ENCODE results near the gene AMY1B.
"Not testable (repeated sequence)": the region's sequence is repeated elsewhere in the genome, so short reads cannot be mapped to it uniquely, and the experiment has no call there.

Gene AMY1B

DNA sequence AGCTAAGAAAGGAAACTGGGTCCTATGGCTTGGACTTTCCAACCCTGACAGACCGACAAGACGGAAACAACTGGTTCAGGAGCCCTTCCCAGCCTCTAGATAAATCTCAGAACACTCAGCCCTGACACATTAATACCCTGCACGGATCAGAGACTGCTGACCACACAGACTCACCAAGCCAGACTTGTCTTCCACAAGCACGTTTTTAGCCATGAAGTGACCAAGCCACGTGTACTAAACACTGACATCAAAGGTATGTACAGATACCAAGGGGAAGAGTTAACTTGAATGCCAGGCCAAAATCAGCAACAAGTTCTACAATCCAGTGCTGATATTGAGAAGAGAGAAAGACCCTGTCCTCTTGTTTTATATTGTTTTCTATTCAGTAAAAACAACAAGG is at the start of gene AMY1B:
Gene AMY1B (minus strand): TSS at position 101 of the 400 bp plus-strand sequence. CDS start 571 bp downstream, outside the sequence.
- H3K27me3 ChIP-seq (ENCODE audit: low read depth, low read length); H4K20me1 ChIP-seq (ENCODE audit: insufficient read depth, low read length); H3K27ac ChIP-seq (ENCODE audit: low read length); H3K9ac ChIP-seq (ENCODE audit: low read length); H3K4me3 ChIP-seq (ENCODE audit: low read length); H2AFZ ChIP-seq (ENCODE audit: low read depth, low read length); H3K4me1 ChIP-seq (ENCODE audit: low read length); H3K4me2 ChIP-seq (ENCODE audit: low read length); H3K79me2 ChIP-seq (ENCODE audit: low read length); H3K36me3 ChIP-seq (replicated peaks; ENCODE audit: low read depth, low read length); H3K9me3 ChIP-seq (ENCODE audit: insufficient read depth, low read length): not testable (repeated sequence)

DNA sequence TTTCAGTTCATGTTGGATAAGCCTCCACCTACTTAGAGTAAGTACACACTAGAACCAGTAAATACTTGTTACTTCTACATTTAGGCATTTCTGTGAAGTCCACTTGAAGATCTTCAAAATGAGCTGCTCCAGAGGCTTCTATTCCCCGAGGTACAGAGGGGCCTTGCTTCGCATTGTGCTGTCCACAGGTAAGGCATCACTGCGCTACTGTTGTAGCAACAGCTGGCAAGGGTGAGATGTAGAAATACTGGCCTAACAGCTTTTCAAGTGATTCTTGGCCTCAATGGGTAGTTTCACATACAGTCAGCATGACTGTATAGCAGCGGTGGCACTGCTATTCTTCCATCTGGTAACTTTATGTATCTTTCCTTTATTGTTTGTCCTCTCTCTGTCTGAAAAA is 49.0 kb upstream of the AMY1B start:
- not testable (repeated sequence) for H3K36me3 ChIP-seq (replicated peaks; ENCODE audit: low read depth, low read length); H3K9ac ChIP-seq (ENCODE audit: low read length); H3K9me3 ChIP-seq (ENCODE audit: insufficient read depth, low read length); H3K27ac ChIP-seq (ENCODE audit: low read length); H3K4me1 ChIP-seq (ENCODE audit: low read length); H3K27me3 ChIP-seq (ENCODE audit: low read depth, low read length); H3K4me2 ChIP-seq (ENCODE audit: low read length); H4K20me1 ChIP-seq (ENCODE audit: insufficient read depth, low read length); H2AFZ ChIP-seq (ENCODE audit: low read depth, low read length); H3K79me2 ChIP-seq (ENCODE audit: low read length); H3K4me3 ChIP-seq (ENCODE audit: low read length)

DNA sequence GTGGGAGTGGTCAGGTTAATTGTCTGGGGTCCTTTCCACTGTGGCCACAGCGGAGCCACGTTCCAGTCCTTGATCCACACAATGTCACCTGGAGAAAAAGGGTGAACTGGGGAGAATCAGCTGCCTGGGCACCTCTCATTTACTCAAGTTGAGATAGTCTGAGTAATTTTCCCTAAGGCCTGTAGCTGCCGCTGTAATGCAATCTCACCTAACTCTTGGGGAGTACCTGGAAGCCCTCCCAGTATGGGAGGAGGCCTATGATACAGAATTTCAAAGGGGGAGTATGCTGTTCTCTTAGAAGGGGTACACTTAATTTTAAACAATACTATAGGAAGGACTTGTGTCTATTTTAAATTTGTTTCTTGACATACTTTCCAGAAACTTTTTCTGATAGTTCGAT is 48.4 kb upstream of the AMY1B start:
- H3K4me2 ChIP-seq (ENCODE audit: low read length); H3K79me2 ChIP-seq (ENCODE audit: low read length); H3K4me3 ChIP-seq (ENCODE audit: low read length); H3K9me3 ChIP-seq (ENCODE audit: insufficient read depth, low read length); H2AFZ ChIP-seq (ENCODE audit: low read depth, low read length); H3K4me1 ChIP-seq (ENCODE audit: low read length); H3K27me3 ChIP-seq (ENCODE audit: low read depth, low read length); H3K9ac ChIP-seq (ENCODE audit: low read length); H3K36me3 ChIP-seq (replicated peaks; ENCODE audit: low read depth, low read length); H3K27ac ChIP-seq (ENCODE audit: low read length); H4K20me1 ChIP-seq (ENCODE audit: insufficient read depth, low read length): not testable (repeated sequence)

DNA sequence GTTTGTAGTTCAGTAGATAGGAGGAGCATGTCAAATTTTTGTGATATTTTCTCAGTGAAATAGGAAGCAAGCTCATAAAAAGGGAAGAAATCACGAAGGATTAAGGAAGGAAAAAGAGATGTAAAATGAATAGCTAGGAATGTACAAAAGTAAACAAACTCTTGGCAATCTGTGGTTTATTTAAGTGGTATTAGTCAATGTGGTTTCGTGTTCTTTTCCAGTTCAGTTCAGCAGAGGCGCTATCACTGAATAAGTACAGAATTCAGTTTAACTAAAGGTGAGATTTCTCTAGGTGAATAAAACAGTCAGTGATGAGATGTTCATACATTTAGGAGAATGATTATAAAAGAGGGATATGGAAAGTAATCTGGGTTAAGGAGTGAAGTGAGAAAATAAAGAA is 42.0 kb upstream of the AMY1B start:
- not testable (repeated sequence) for H3K27ac ChIP-seq (ENCODE audit: low read length); H3K27me3 ChIP-seq (ENCODE audit: low read depth, low read length); H3K4me2 ChIP-seq (ENCODE audit: low read length); H4K20me1 ChIP-seq (ENCODE audit: insufficient read depth, low read length); H2AFZ ChIP-seq (ENCODE audit: low read depth, low read length); H3K4me1 ChIP-seq (ENCODE audit: low read length); H3K9me3 ChIP-seq (ENCODE audit: insufficient read depth, low read length); H3K9ac ChIP-seq (ENCODE audit: low read length); H3K79me2 ChIP-seq (ENCODE audit: low read length); H3K36me3 ChIP-seq (replicated peaks; ENCODE audit: low read depth, low read length); H3K4me3 ChIP-seq (ENCODE audit: low read length)

DNA sequence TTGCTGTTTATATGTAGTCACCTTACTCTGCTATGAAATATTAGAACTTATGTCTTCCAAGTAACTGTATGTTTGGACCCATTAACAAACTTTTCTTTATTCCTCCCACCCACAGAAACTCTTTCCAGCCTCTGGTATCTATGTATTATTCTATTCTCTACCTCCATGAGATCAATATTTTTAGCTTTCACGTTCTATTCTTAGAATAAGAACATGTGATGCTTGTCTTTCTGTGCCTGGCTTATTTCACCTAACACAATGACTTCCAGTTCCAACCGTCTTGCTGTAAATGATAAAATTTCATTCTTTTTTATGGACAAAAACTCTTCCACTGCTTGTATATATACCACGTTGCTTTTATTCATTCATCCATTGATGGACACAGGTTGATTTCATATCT is 39.3 kb upstream of the AMY1B start:
- H3K4me2 ChIP-seq (ENCODE audit: low read length); H3K4me3 ChIP-seq (ENCODE audit: low read length); H3K36me3 ChIP-seq (replicated peaks; ENCODE audit: low read depth, low read length); H4K20me1 ChIP-seq (ENCODE audit: insufficient read depth, low read length); H2AFZ ChIP-seq (ENCODE audit: low read depth, low read length); H3K9me3 ChIP-seq (ENCODE audit: insufficient read depth, low read length); H3K4me1 ChIP-seq (ENCODE audit: low read length); H3K27ac ChIP-seq (ENCODE audit: low read length); H3K9ac ChIP-seq (ENCODE audit: low read length); H3K27me3 ChIP-seq (ENCODE audit: low read depth, low read length); H3K79me2 ChIP-seq (ENCODE audit: low read length): not testable (repeated sequence)

DNA sequence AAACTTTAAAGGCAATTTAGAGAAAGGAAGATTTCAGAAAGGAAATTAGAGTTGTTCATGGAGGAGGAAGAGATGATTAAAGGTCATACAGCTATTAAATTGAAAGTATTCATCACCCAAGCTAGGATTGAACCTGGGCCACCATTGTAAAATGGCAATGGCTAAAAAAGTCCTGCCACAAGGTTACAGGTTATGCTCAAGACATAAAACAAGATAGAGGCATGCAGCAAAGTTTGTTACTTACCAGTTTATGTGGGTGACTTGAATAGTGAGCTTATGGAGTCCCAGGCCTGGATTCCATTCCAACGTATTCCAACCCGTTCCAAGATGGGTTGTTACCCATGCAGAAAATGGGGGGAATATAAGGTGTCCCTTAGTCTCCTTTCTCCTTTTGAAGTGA is 25.5 kb upstream of the AMY1B start:
- not testable (repeated sequence) for H3K79me2 ChIP-seq (ENCODE audit: low read length); H3K4me3 ChIP-seq (ENCODE audit: low read length); H3K4me2 ChIP-seq (ENCODE audit: low read length); H3K9me3 ChIP-seq (ENCODE audit: insufficient read depth, low read length); H3K27me3 ChIP-seq (ENCODE audit: low read depth, low read length); H4K20me1 ChIP-seq (ENCODE audit: insufficient read depth, low read length); H3K27ac ChIP-seq (ENCODE audit: low read length); H2AFZ ChIP-seq (ENCODE audit: low read depth, low read length); H3K9ac ChIP-seq (ENCODE audit: low read length); H3K36me3 ChIP-seq (replicated peaks; ENCODE audit: low read depth, low read length); H3K4me1 ChIP-seq (ENCODE audit: low read length)

DNA sequence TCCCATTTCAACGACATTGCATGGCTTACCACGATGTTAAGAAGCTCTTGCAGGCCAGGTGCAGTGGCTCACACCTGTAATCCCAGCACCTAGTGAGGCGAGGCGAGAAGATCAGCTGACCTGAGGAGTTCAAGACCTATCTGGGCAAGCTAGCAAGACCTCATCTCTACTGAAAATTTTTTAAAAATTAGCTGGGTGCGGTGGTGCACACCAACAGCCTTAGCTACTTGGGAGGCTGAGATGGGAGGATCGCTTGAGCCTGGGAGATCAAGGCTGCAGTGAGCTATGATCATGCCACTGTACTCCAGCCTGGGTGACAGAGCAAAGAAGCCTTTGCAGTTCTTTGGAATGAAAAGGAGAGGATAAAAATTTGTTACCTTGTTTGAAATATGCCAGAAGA is 21.4 kb upstream of the AMY1B start:
- not testable (repeated sequence) for H3K36me3 ChIP-seq (replicated peaks; ENCODE audit: low read depth, low read length); H3K4me1 ChIP-seq (ENCODE audit: low read length)

DNA sequence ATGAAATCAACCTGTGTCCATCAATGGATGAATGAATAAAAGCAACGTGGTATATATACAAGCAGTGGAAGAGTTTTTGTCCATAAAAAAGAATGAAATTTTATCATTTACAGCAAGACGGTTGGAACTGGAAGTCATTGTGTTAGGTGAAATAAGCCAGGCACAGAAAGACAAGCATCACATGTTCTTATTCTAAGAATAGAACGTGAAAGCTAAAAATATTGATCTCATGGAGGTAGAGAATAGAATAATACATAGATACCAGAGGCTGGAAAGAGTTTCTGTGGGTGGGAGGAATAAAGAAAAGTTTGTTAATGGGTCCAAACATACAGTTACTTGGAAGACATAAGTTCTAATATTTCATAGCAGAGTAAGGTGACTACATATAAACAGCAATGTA is 14.4 kb upstream of the AMY1B start:
- not testable (repeated sequence) for H3K9ac ChIP-seq (ENCODE audit: low read length); H3K36me3 ChIP-seq (replicated peaks; ENCODE audit: low read depth, low read length); H3K4me3 ChIP-seq (ENCODE audit: low read length); H3K27me3 ChIP-seq (ENCODE audit: low read depth, low read length); H3K79me2 ChIP-seq (ENCODE audit: low read length); H3K27ac ChIP-seq (ENCODE audit: low read length); H4K20me1 ChIP-seq (ENCODE audit: insufficient read depth, low read length); H3K9me3 ChIP-seq (ENCODE audit: insufficient read depth, low read length); H3K4me1 ChIP-seq (ENCODE audit: low read length); H3K4me2 ChIP-seq (ENCODE audit: low read length); H2AFZ ChIP-seq (ENCODE audit: low read depth, low read length)

More for the DNA sequence above, 21.4 kb upstream of the AMY1B start:
- not testable (repeated sequence) for H3K9ac ChIP-seq (ENCODE audit: low read length); H3K79me2 ChIP-seq (ENCODE audit: low read length); H3K27ac ChIP-seq (ENCODE audit: low read length); H3K4me2 ChIP-seq (ENCODE audit: low read length); H2AFZ ChIP-seq (ENCODE audit: low read depth, low read length); H3K27me3 ChIP-seq (ENCODE audit: low read depth, low read length); H3K4me3 ChIP-seq (ENCODE audit: low read length); H4K20me1 ChIP-seq (ENCODE audit: insufficient read depth, low read length); H3K9me3 ChIP-seq (ENCODE audit: insufficient read depth, low read length)

DNA sequence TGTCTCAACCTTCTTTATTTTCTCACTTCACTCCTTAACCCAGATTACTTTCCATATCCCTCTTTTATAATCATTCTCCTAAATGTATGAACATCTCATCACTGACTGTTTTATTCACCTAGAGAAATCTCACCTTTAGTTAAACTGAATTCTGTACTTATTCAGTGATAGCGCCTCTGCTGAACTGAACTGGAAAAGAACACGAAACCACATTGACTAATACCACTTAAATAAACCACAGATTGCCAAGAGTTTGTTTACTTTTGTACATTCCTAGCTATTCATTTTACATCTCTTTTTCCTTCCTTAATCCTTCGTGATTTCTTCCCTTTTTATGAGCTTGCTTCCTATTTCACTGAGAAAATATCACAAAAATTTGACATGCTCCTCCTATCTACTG is 11.7 kb upstream of the AMY1B start:
- not testable (repeated sequence) for H3K4me2 ChIP-seq (ENCODE audit: low read length); H3K27me3 ChIP-seq (ENCODE audit: low read depth, low read length); H3K79me2 ChIP-seq (ENCODE audit: low read length); H2AFZ ChIP-seq (ENCODE audit: low read depth, low read length); H3K4me1 ChIP-seq (ENCODE audit: low read length); H4K20me1 ChIP-seq (ENCODE audit: insufficient read depth, low read length); H3K9me3 ChIP-seq (ENCODE audit: insufficient read depth, low read length); H3K27ac ChIP-seq (ENCODE audit: low read length); H3K36me3 ChIP-seq (replicated peaks; ENCODE audit: low read depth, low read length); H3K4me3 ChIP-seq (ENCODE audit: low read length); H3K9ac ChIP-seq (ENCODE audit: low read length)

DNA sequence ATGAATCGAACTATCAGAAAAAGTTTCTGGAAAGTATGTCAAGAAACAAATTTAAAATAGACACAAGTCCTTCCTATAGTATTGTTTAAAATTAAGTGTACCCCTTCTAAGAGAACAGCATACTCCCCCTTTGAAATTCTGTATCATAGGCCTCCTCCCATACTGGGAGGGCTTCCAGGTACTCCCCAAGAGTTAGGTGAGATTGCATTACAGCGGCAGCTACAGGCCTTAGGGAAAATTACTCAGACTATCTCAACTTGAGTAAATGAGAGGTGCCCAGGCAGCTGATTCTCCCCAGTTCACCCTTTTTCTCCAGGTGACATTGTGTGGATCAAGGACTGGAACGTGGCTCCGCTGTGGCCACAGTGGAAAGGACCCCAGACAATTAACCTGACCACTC is 5.2 kb upstream of the AMY1B start:
- H3K4me1 ChIP-seq (ENCODE audit: low read length); H3K9me3 ChIP-seq (ENCODE audit: insufficient read depth, low read length); H3K4me2 ChIP-seq (ENCODE audit: low read length); H3K27ac ChIP-seq (ENCODE audit: low read length); H3K4me3 ChIP-seq (ENCODE audit: low read length); H3K9ac ChIP-seq (ENCODE audit: low read length); H3K79me2 ChIP-seq (ENCODE audit: low read length); H2AFZ ChIP-seq (ENCODE audit: low read depth, low read length); H3K27me3 ChIP-seq (ENCODE audit: low read depth, low read length); H3K36me3 ChIP-seq (replicated peaks; ENCODE audit: low read depth, low read length); H4K20me1 ChIP-seq (ENCODE audit: insufficient read depth, low read length): not testable (repeated sequence)
